Esophagus squamous epithelium (tissue), 4 donors: ENCODE measurements around the gene TTC28.

Experiments
- POLR2A ChIP-seq, 4 donors: fragments of 450-650 bp; IDR thresholded peaks; one replicate each; pipeline ENCODE4 v1.6.1; 2017; ENCODE audit warnings: antibody characterized with exemption in 4 of 4, mild to moderate bottlenecking in 4 of 4, moderate library complexity in 3 of 4
- TF ChIP-seq, protein P1 (sequence below), 6 experiments: fragments of 450-650 bp in 4 of 6; fragments of 200-600 bp in 2 of 6; sonication (generic) in 2 of 6; IDR thresholded peaks; one replicate each; pipeline ENCODE4 v1.5.1; 2016 to 2019; ENCODE audit warnings: antibody characterized with exemption in 6 of 6, mild to moderate bottlenecking in 4 of 6, moderate library complexity in 4 of 6

GRCh38 chr22:28609921-28610320 lies 69.7 kb downstream of the TTC28 start:
- TF ChIP-seq, protein P1, sequence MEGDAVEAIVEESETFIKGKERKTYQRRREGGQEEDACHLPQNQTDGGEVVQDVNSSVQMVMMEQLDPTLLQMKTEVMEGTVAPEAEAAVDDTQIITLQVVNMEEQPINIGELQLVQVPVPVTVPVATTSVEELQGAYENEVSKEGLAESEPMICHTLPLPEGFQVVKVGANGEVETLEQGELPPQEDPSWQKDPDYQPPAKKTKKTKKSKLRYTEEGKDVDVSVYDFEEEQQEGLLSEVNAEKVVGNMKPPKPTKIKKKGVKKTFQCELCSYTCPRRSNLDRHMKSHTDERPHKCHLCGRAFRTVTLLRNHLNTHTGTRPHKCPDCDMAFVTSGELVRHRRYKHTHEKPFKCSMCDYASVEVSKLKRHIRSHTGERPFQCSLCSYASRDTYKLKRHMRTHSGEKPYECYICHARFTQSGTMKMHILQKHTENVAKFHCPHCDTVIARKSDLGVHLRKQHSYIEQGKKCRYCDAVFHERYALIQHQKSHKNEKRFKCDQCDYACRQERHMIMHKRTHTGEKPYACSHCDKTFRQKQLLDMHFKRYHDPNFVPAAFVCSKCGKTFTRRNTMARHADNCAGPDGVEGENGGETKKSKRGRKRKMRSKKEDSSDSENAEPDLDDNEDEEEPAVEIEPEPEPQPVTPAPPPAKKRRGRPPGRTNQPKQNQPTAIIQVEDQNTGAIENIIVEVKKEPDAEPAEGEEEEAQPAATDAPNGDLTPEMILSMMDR (IDR thresholded peaks at IDR 0.05), result no peak
- no peak for TF ChIP-seq POLR2A (IDR thresholded peaks at IDR 0.05)
